NCI-H2196 treated with DMSO at 0.1 percent for 48 hours (cell line): Measurements from ENCODE around the gene TRIM71.
A peak's percentile ranks its signal among the peaks of the same experiment; 100 is the strongest.

Experiments used
- DNase-seq: peaks from one replicate; lab custom pipeline; 2025; ENCODE audit not compliant: unreplicated experiment; lab: John Stamatoyannopoulos, UW

Gene TRIM71

GRCh38 chr3:32862936-32863487 is 45.2 kb downstream of the TRIM71 start:
- DNase-seq, result no peak

GRCh38 chr3:32865383-32865782 is 47.6 kb downstream of the TRIM71 start:
- DNase-seq, result no peak

- no peak for DNase-seq
These were observed 48.7 kb downstream of the TRIM71 start for GRCh38 chr3:32866533-32866932.

- no peak for DNase-seq
These were observed 50.2 kb downstream of the TRIM71 start for GRCh38 chr3:32867954-32868353.

GRCh38 chr3:32868719-32869512 is 51.1 kb downstream of the TRIM71 start:
- DNase-seq, result no peak

GRCh38 chr3:32869513-32870047 is 51.8 kb downstream of the TRIM71 start:
- DNase-seq, result no peak

GRCh38 chr3:32870373-32871095 is 52.7 kb downstream of the TRIM71 start:
- DNase-seq, result no peak

- DNase-seq, result no peak
These were observed 53.5 kb downstream of the TRIM71 start for GRCh38 chr3:32871273-32871672.

GRCh38 chr3:32872487-32873382 is 54.9 kb downstream of the TRIM71 start:
- DNase-seq, result peak; percentile 4

GRCh38 chr3:32873531-32874130 is 55.8 kb downstream of the TRIM71 start:
- no peak for DNase-seq

GRCh38 chr3:32876920-32877319 is 59.1 kb downstream of the TRIM71 start:
- DNase-seq, result no peak

GRCh38 chr3:32877598-32877997 is 59.8 kb downstream of the TRIM71 start:
- DNase-seq, result no peak

GRCh38 chr3:32880225-32880624 is 62.4 kb downstream of the TRIM71 start:
- no peak for DNase-seq

GRCh38 chr3:32881624-32882023 is 63.8 kb downstream of the TRIM71 start:
- no peak for DNase-seq

- no peak for DNase-seq
These were observed 64.4 kb downstream of the TRIM71 start for GRCh38 chr3:32882189-32882588.

- no peak for DNase-seq
These were observed 64.8 kb downstream of the TRIM71 start for GRCh38 chr3:32882603-32883025.

GRCh38 chr3:32883817-32884216 is 66.0 kb downstream of the TRIM71 start:
- DNase-seq, result no peak

- DNase-seq, result no peak
These were observed 66.8 kb downstream of the TRIM71 start for GRCh38 chr3:32884591-32884990.

- no peak for DNase-seq
These were observed 67.6 kb downstream of the TRIM71 start for GRCh38 chr3:32885283-32885901.

GRCh38 chr3:32886296-32886695 is 68.5 kb downstream of the TRIM71 start:
- DNase-seq, result no peak
